Right renal cortex interstitium (tissue), 3 donors: Measurements from ENCODE around the gene UBA1. TPM values are rescaled to one million over a fixed set of nuclear protein-coding genes. Genes with fewer than 3 reads are reported as not detected.

ENCODE experiments used
- DNase-seq, 3 donors: peaks; one replicate each; pipeline ENCODE4 v3.0.0-alpha.2; 2013; ENCODE audit warnings: low read depth in 3 of 3, low spot score in 2 of 3
- polyA plus RNA-seq, 3 donors: library from polyadenylated mRNA; unstranded; fragments of 120-200 nt; gene quantifications; one replicate each; pipeline ENCODE4 v1.2.1, GENCODE V29; 2013; ENCODE audit not compliant: insufficient read length in 3 of 3

UBA1 gene
- polyA plus RNA-seq, 3 donors = 202 to 228 (median 217) TPM

- DNase-seq = no peak
Measured at GRCh38 chrX:47187106-47187677, 6.4 kb upstream of the UBA1 start.

GRCh38 chrX:47189906-47190305 lies 3.7 kb upstream of the UBA1 start:
- DNase-seq = no peak

DNA sequence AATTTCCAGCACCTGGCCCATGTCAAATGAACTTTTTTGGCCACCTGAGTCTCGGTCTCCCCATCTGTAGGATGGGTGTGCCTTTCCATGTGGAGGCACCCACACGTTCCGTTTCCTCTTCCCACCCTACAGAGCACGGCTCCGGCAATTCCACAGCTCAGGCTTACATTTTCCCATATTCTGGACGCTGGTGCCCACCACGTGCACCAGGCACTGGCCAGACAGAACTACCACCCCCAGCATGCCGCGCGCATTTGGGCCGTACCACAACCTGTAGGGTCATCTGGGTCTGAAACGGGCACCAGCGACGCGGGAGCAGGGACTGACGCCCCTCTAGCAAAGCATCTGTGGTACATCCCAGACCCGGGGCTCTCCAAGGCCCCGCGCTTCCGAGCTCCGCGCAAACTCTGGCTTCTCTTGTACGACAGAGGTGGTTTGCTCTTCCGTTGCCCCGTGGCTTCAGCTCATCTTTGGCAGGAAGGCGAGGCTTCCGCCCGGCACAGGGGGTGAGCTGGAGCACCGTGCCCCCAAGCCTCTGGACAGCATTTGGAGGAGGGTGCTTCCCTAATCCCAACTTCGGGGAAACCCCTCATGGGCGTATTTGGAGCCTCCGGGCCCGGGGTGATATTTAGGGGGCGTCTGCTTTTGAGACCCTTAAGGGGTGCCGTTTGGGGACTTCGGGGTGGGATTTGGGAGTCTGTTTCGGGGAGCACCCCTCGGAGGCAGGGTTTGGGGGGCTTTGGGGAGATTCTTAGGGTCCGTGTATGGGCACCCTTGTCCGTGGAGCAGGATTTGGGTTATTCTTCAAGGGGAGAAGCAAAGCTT lies 3.0 kb upstream of the UBA1 start:
- DNase-seq = peak in 2 of 3 donors; percentile 60 to 75

- no peak for DNase-seq
Measured at GRCh38 chrX:47191331-47191730, 2.3 kb upstream of the UBA1 start.

DNA sequence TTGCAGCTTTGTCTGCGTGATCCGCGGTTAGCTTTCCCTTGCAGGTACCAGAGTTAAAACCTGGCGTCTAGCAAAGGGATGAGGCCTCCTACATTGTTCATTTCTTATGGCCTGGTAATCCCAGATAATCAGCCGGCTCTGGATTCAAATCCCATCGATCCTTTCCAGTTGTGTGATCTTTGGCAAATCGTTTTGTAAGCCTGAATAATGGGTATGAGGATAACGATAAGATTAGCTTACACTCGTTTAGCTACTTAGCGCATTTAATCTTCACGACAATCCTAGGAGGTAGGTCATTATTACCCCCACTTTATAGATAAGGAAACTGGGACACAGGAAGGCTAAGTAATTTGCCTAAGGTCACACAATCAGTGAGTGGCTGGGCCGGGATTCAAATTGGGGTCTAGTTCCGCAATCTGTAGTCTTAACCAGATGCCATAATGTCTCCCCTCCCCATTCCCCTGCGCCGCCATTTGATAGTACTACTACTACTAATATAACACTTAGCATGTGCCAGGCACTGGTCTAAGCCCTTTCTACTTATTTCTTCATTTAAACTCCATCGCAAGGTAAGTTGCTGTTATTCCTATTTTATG lies 1.7 kb upstream of the UBA1 start:
- no peak for DNase-seq

GRCh38 chrX:47194194-47194787 lies 662 bp downstream of the UBA1 start:
- no peak for DNase-seq

DNA sequence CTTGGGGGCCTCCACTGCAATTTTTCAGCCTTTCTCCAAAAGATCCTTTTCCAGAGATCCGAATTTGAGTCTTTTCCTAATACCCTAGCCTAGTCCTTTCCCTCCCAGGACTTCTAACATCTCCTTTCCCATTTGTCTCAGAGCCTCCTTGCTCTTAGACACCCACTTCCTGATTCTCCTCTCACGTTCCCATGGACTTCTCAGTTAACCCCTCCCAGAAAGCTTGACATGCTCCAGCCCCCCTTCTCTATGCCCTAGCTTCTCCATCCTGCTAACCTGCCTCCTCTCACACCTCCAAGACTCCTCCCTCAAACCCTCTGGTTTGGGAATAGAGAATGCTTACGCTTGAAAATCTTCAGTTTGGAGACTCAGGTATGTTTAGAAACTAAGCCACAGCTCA lies 2.5 kb downstream of the UBA1 start:
- DNase-seq = no peak

- no peak for DNase-seq
Measured at GRCh38 chrX:47197526-47197925, 3.9 kb downstream of the UBA1 start.

- no peak for DNase-seq
Measured at GRCh38 chrX:47198026-47198686, 4.5 kb downstream of the UBA1 start.

DNA sequence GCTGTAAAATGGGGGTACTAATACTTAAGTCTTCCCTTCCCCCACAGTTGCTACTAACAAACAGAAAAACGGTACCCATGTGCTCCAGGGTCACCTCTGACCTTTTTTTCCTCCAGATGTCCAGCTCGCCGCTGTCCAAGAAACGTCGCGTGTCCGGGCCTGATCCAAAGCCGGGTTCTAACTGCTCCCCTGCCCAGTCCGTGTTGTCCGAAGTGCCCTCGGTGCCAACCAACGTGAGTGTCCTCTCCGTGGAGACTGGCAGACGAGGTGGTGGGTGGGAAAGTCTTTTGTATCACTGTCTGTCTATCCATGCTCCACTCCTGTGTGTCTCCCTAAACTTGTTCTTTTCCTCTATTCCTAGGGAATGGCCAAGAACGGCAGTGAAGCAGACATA lies 5.1 kb downstream of the UBA1 start:
- DNase-seq = no peak

DNA sequence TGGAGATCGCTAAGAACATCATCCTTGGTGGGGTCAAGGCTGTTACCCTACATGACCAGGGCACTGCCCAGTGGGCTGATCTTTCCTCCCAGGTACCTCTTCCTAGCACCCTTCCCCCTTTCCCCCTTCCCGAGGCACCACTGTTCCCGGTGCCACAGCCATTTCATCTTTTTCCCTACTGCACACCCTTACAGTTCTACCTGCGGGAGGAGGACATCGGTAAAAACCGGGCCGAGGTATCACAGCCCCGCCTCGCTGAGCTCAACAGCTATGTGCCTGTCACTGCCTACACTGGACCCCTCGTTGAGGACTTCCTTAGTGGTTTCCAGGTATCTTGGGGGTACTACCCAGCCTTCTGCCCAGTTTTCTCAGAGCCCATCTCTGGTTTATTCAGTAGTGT lies 5.7 kb downstream of the UBA1 start:
- no peak for DNase-seq

DNA sequence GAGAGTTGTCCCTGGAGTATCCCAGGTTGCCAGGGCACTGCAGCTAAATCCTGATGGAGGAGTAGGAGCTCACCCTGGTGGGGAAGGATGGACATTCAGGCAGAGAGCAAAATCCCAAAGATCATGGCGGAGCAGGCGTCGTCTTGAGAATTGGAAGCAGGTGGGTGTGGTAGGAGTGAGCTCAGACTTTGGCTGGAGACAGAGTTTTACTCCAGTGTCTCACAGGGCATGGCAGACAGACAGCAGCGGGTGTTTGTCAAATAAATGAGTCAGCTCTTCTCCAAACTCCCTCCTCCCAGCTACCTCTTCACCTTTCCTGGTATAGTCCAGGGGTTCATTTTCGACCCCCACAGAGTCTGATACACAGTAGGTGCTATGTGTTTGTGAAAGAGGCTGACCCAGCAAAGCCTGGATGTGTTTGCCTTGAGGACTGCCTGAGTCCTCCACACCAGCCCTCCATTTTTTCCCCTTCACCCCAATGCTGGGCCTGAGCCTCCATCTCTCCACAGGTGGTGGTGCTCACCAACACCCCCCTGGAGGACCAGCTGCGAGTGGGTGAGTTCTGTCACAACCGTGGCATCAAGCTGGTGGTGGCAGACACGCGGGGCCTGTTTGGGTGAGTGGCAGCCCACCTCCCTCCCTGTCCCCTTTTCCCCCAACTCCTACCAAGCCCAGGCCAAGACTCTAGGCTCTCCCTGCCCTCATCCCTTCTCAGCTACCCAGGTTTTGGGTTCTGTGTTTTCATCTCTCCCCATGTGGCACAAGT lies 6.9 kb downstream of the UBA1 start:
- DNase-seq = no peak

- no peak for DNase-seq
Measured at GRCh38 chrX:47201345-47201944, 7.8 kb downstream of the UBA1 start.

DNA sequence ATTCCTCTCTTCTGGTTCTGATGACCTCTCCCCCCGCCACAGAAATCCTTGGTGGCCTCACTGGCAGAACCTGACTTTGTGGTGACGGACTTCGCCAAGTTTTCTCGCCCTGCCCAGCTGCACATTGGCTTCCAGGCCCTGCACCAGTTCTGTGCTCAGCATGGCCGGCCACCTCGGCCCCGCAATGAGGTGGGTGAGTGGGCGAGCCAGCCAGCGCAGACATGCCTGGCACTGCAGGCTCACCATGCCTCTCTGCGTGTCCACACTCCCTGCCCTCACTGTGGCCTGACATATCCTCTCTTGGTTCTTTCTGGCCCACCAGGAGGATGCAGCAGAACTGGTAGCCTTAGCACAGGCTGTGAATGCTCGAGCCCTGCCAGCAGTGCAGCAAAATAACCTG lies 8.7 kb downstream of the UBA1 start:
- no peak for DNase-seq

GRCh38 chrX:47202877-47203276 lies 9.2 kb downstream of the UBA1 start:
- DNase-seq = no peak

DNA sequence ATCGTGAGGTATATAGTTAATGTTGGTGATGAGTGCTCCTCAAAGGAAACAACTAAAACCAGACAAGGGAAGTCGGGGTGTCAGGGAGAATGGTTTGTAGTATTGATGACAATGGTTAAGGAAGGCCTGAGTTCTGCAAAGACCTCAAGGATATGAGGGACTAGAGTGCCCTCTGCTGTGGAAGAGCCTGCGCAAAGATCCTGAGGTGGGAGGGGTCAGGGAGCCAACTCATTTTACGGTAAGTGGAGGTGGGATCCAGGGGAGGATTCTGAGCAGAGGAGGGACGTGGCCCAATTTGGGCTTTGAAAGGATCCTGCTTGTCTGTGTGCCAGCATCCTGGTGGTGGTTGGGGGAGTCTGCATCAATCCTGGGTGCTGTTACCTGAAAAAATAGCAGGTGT lies 11.3 kb downstream of the UBA1 start:
- no peak for DNase-seq

- no peak for DNase-seq
Measured at GRCh38 chrX:47206316-47206715, 12.7 kb downstream of the UBA1 start.

DNA sequence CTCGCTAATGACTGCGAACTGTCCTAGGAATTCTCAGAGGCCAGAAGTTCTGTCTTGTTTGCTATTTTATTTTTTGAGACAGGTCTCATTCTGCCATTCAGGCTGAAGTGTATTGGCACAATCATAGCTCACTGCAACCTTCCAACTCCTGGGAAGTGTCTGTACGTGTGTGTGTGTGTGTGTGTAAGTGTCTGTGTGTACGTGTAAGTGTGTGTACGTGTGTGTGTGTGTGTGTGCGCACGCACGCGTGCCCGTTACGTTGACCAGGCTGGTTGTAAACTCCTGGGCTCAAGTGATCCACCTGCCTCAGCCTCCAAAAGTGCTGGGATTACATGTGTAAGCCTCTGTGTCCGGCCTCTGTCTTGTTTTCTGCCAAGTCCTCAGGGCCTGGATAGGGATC lies 14.5 kb downstream of the UBA1 start:
- DNase-seq = no peak

DNA sequence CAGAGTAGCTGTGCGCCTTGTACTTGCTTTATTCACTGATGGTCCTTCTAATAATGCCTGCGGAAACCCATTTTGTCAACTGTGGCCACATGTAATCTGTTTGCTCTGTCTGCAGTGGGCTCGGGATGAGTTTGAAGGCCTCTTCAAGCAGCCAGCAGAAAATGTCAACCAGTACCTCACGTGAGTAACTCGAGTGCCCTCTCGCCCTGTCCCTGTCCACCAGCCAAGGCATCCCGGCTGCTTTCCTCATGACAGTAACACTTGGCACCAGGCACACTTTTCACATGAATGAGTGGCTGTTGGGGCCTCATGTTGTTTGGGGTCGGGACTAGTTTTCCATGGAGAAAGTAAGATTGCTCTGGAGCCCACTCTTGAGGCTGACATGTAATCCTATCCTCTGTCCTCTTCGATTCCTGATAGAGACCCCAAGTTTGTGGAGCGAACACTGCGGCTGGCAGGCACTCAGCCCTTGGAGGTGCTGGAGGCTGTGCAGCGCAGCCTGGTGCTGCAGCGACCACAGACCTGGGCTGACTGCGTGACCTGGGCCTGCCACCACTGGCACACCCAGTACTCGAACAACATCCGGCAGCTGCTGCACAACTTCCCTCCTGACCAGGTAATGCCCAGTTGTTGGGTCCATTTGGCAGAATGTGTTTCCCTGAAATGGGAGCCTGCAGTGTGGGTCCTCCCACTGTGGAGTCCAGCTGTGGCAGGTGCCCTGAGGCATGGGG lies 16.0 kb downstream of the UBA1 start:
- DNase-seq = no peak
